DOHH2 (cell line): Measurements from ENCODE around the gene FLCN.

Source experiments
- H3F3A ChIP-seq: fragments of 200-600 bp; sonication (generic), shearing (Covaris generic); 2 replicates; pipeline ENCODE4 v1.6.0; 2016; ENCODE audit warnings: antibody characterized with exemption, mild to moderate bottlenecking; ENCODE audit not compliant: control insufficient read depth, insufficient read depth
- H3K27ac ChIP-seq: fragments of 200-600 bp; sonication (generic); 2 replicates; pipeline ENCODE4 v1.5.1; 2014; ENCODE audit warnings: low read depth, mild to moderate bottlenecking, low read length, moderate library complexity
- H3K27me3 ChIP-seq: fragments of 200-600 bp; sonication (generic); 2 replicates; pipeline ENCODE4 v1.6.1; 2014; ENCODE audit warnings: mild to moderate bottlenecking, low read length, mixed read lengths; ENCODE audit not compliant: control insufficient read depth
- H3K36me3 ChIP-seq: fragments of 200-600 bp; sonication (generic); 2 replicates; pipeline ENCODE4 v1.6.1; 2014; ENCODE audit warnings: mild to moderate bottlenecking, low read length, moderate library complexity, mixed read lengths; ENCODE audit not compliant: control insufficient read depth
- H3K4me1 ChIP-seq: fragments of 200-600 bp; sonication (generic); 2 replicates; pipeline ENCODE4 v1.6.1; 2014; ENCODE audit warnings: mild to moderate bottlenecking, low read length, mixed read lengths; ENCODE audit not compliant: control insufficient read depth
- H3K4me2 ChIP-seq: fragments of 200-600 bp; sonication (generic); 2 replicates; pipeline ENCODE4 v1.6.0; 2014; ENCODE audit warnings: mild to moderate bottlenecking, low read length, moderate library complexity
- H3K4me3 ChIP-seq: fragments of 200-600 bp; sonication (generic); 2 replicates; pipeline ENCODE4 v1.5.1; 2014; ENCODE audit warnings: mild to moderate bottlenecking, low read length, mixed read lengths
- H3K79me2 ChIP-seq: fragments of 200-600 bp; sonication (generic); 2 replicates; pipeline ENCODE4 v1.6.1; 2014; ENCODE audit warnings: mild to moderate bottlenecking, low read length, mixed read lengths; ENCODE audit not compliant: control insufficient read depth
- H3K9me2 ChIP-seq: fragments of 200-600 bp; sonication (generic); replicated peaks from 2 replicates; pipeline ENCODE4 v1.6.1; 2014; ENCODE audit warnings: mild to moderate bottlenecking, low read length, mixed read lengths; ENCODE audit not compliant: control insufficient read depth
- H3K9me3 ChIP-seq: fragments of 200-600 bp; sonication (generic); 2 replicates; pipeline ENCODE4 v1.6.1; 2014; ENCODE audit warnings: antibody characterized with exemption, low read length, mixed read lengths; ENCODE audit not compliant: control insufficient read depth, insufficient read depth
- H4K20me1 ChIP-seq: fragments of 200-600 bp; sonication (generic); 2 replicates; pipeline ENCODE4 v1.6.0; 2014; ENCODE audit warnings: low read depth, mild to moderate bottlenecking, antibody characterized with exemption, low read length, moderate library complexity; ENCODE audit not compliant: control insufficient read depth, insufficient read depth
- EZH2phosphoT487 ChIP-seq: fragments of 200-600 bp; sonication (generic); IDR thresholded peaks from 2 replicates; pipeline ENCODE4 v1.6.1; 2017; ENCODE audit warnings: borderline replicate concordance, mild to moderate bottlenecking, antibody characterized with exemption, low read length, moderate library complexity, mixed read lengths
- TF ChIP-seq, protein P1 (sequence below): fragments of 200-600 bp; sonication (generic); IDR thresholded peaks from one replicate; pipeline ENCODE4 v1.5.1; 2014; ENCODE audit warnings: antibody characterized with exemption, mild to moderate bottlenecking, low read depth, low read length; ENCODE audit not compliant: poor library complexity, severe bottlenecking

Gene FLCN

GRCh38 chr17:17190188-17190587 is 46.8 kb downstream of the FLCN start:
- H3K4me1 ChIP-seq = peaks cover 21% of the 10 kb centered on the region

GRCh38 chr17:17189559-17189958 is 47.4 kb downstream of the FLCN start:
- Histone ChIP-seq H3K9me3 (no peaks in the 10 kb centered on the region), H3K27me3 (no peaks in the 10 kb centered on the region), H3K4me2 (no peak overlapping the region), H3K27ac (no peak overlapping the region), H3K4me1 (peaks cover 21% of the 10 kb centered on the region), H3K36me3 (peaks cover 8% of the 10 kb centered on the region; the same call in 1 of the 2 replicates), H3F3A (peaks cover 5% of the 10 kb centered on the region; the same call in 1 of the 2 replicates), H4K20me1 (no peaks in the 10 kb centered on the region), H3K4me3 (no peak overlapping the region), H3K79me2 (no peaks in the 10 kb centered on the region), H3K9me2 (no peaks in the 10 kb centered on the region)
- TF ChIP-seq, protein P1, sequence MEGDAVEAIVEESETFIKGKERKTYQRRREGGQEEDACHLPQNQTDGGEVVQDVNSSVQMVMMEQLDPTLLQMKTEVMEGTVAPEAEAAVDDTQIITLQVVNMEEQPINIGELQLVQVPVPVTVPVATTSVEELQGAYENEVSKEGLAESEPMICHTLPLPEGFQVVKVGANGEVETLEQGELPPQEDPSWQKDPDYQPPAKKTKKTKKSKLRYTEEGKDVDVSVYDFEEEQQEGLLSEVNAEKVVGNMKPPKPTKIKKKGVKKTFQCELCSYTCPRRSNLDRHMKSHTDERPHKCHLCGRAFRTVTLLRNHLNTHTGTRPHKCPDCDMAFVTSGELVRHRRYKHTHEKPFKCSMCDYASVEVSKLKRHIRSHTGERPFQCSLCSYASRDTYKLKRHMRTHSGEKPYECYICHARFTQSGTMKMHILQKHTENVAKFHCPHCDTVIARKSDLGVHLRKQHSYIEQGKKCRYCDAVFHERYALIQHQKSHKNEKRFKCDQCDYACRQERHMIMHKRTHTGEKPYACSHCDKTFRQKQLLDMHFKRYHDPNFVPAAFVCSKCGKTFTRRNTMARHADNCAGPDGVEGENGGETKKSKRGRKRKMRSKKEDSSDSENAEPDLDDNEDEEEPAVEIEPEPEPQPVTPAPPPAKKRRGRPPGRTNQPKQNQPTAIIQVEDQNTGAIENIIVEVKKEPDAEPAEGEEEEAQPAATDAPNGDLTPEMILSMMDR = no peak
- TF ChIP-seq EZH2phosphoT487 = no peak

More at GRCh38 chr17:17190188-17190587, 46.8 kb downstream of the FLCN start:
- Histone ChIP-seq H3K4me2 (no peak overlapping the region), H4K20me1 (no peaks in the 10 kb centered on the region), H3K27ac (no peak overlapping the region), H3K27me3 (no peaks in the 10 kb centered on the region), H3K4me3 (no peak overlapping the region), H3K79me2 (no peaks in the 10 kb centered on the region), H3K36me3 (peaks cover 8% of the 10 kb centered on the region; the same call in 1 of the 2 replicates), H3F3A (peaks cover 5% of the 10 kb centered on the region; the same call in 1 of the 2 replicates), H3K9me3 (no peaks in the 10 kb centered on the region), H3K9me2 (no peaks in the 10 kb centered on the region)
- TF ChIP-seq, protein P1 = no peak
- no peak for TF ChIP-seq EZH2phosphoT487

GRCh38 chr17:17188586-17188985 is 48.4 kb downstream of the FLCN start:
- TF ChIP-seq, protein P1 = no peak
- no peak for TF ChIP-seq EZH2phosphoT487
- H4K20me1 ChIP-seq = no peaks in the 10 kb centered on the region
- peaks cover 16% of the 10 kb centered on the region for H3K36me3 ChIP-seq
- no peak overlapping the region for H3K4me2 ChIP-seq
- H3K9me3 ChIP-seq = no peaks in the 10 kb centered on the region
- no peaks in the 10 kb centered on the region for H3K9me2 ChIP-seq
- H3F3A ChIP-seq = peaks cover 5% of the 10 kb centered on the region; the same call in 1 of the 2 replicates
- H3K4me3 ChIP-seq = no peak overlapping the region
- no peaks in the 10 kb centered on the region for H3K27me3 ChIP-seq
- H3K4me1 ChIP-seq = peaks cover 21% of the 10 kb centered on the region
- no peak overlapping the region for H3K27ac ChIP-seq
- no peaks in the 10 kb centered on the region for H3K79me2 ChIP-seq
